ENCODE measurements around the gene MRPS34.

DNA sequence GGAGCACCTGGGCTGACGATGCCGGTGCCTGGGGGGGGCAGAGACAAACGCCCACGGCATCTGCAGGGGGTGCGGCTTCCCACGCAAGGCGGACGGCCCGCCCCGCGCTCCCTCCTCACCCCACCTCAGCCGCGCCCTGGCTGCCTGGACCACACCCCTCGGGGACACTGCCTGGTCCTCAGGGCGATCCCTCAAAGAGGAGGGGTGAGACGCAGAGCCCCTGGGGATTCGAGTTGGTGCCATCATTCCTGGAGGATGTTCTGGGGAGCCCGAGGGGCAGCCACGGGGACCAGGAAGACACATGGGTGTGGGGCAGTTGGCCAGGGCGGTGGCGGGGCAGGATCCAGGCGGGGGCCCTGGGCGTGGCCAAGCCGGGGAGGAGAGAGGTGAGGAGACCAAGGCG is 16.7 kb upstream of the MRPS34 start:
- TF ChIP-seq, protein P1, sequence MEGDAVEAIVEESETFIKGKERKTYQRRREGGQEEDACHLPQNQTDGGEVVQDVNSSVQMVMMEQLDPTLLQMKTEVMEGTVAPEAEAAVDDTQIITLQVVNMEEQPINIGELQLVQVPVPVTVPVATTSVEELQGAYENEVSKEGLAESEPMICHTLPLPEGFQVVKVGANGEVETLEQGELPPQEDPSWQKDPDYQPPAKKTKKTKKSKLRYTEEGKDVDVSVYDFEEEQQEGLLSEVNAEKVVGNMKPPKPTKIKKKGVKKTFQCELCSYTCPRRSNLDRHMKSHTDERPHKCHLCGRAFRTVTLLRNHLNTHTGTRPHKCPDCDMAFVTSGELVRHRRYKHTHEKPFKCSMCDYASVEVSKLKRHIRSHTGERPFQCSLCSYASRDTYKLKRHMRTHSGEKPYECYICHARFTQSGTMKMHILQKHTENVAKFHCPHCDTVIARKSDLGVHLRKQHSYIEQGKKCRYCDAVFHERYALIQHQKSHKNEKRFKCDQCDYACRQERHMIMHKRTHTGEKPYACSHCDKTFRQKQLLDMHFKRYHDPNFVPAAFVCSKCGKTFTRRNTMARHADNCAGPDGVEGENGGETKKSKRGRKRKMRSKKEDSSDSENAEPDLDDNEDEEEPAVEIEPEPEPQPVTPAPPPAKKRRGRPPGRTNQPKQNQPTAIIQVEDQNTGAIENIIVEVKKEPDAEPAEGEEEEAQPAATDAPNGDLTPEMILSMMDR (IDR thresholded peaks at IDR 0.05): no peak
- no peak for TF ChIP-seq POLR2A (IDR thresholded peaks at IDR 0.05)
